GM12878 (cell line): ENCODE data around the gene SYCP2. TPM values are rescaled to one million over a fixed set of nuclear protein-coding genes. Genes with fewer than 3 reads are reported as not detected.

Experiments
- ATAC-seq: fragments of 200-7000 bp; cut with Tn5 transposase; 3 replicates; pipeline ENCODE4 v1.9.1; 2020; ENCODE audit warnings: mild to moderate bottlenecking, moderate library complexity
- BruUV-seq: library from RNA; stranded (reverse); fragments of 400-500 nt; replicated peaks from 2 replicates; lab custom pipeline; 2021; lab: Mats Ljungman, UMichigan
- CTCF ChIA-PET: fragments of 300-600 bp; sonication (Branson Sonifier 250); formaldehyde crosslinking; extraction: SDS; loops from one replicate; lab custom pipeline; 2021; ENCODE audit warnings: inconsistent platforms; lab: Yijun Ruan, JAX
- POLR2A ChIA-PET: fragments of 350-600 bp; formaldehyde crosslinking; extraction: SDS; loops from one replicate; lab custom pipeline; 2021; ENCODE audit warnings: inconsistent platforms; lab: Charles Lee
- RAD21 ChIA-PET: fragments of 300-600 bp; sonication (Branson Sonifier 250); formaldehyde crosslinking; loops from one replicate; lab custom pipeline; 2023; ENCODE audit warnings: antibody characterized with exemption; ENCODE audit not compliant: unreplicated experiment; lab: Charles Lee
- SMC1A ChIA-PET: fragments of 300-600 bp; sonication (Branson Sonifier 250); formaldehyde crosslinking; loops from one replicate; lab custom pipeline; 2023; ENCODE audit not compliant: unreplicated experiment, uncharacterized antibody; lab: Charles Lee
- DNase-seq: peaks from one replicate; pipeline ENCODE4 v3.0.0-alpha.2; 2011; ENCODE audit warnings: low read depth, low spot score
- FAIRE-seq: peaks from 3 replicates; lab custom pipeline; 2011; peaks lifted over from hg19 to GRCh38; lab: Jason Lieb, UNC
- H2AFZ ChIP-seq: 2 replicates; pipeline ENCODE4 v1.6.0; 2011; ENCODE audit warnings: low read depth, low read length, control low read depth; ENCODE audit not compliant: control insufficient read depth
- H3K27ac ChIP-seq: 2 replicates; pipeline ENCODE4 v1.5.1; 2011; ENCODE audit warnings: control low read depth; ENCODE audit not compliant: control insufficient read depth, insufficient read depth
- H3K27me3 ChIP-seq, 2 experiments: replicated peaks in 1 of 2; 2 replicates each; pipeline versions ENCODE4 v1.6.0 to v1.6.1; 2011; ENCODE audit warnings: low read length in 1 of 2; ENCODE audit not compliant: control insufficient read depth in 2 of 2, insufficient read depth in 2 of 2
- H3K36me3 ChIP-seq, 2 experiments: 2 replicates each; pipeline ENCODE4 v1.5.1; 2011; ENCODE audit warnings: low read length in 1 of 2; ENCODE audit not compliant: control insufficient read depth in 2 of 2, insufficient read depth in 2 of 2
- H3K4me1 ChIP-seq: 2 replicates; pipeline ENCODE4 v1.6.1; 2011; ENCODE audit warnings: mild to moderate bottlenecking, low read length, moderate library complexity, mixed read lengths; ENCODE audit not compliant: control insufficient read depth, insufficient read depth
- H3K4me2 ChIP-seq: 2 replicates; pipeline ENCODE4 v1.6.0; 2011; ENCODE audit warnings: control low read depth; ENCODE audit not compliant: control insufficient read depth, insufficient read depth
- H3K4me3 ChIP-seq: fragments of 200-600 bp; sonication (generic); 2 replicates; pipeline ENCODE4 v1.5.1; 2016
- H3K79me2 ChIP-seq: 2 replicates; pipeline ENCODE4 v1.6.0; 2011; ENCODE audit warnings: low read length; ENCODE audit not compliant: control insufficient read depth, insufficient read depth
- H3K9ac ChIP-seq: 2 replicates; pipeline ENCODE4 v1.8.0; 2011; ENCODE audit warnings: low read length, control low read depth, mixed read lengths; ENCODE audit not compliant: control insufficient read depth, insufficient read depth
- H3K9me3 ChIP-seq: replicated peaks from 3 replicates; pipeline ENCODE4 v1.5.1; 2011; ENCODE audit warnings: mild to moderate bottlenecking, low read length; ENCODE audit not compliant: control insufficient read depth, insufficient read depth
- H4K20me1 ChIP-seq: 2 replicates; pipeline ENCODE4 v1.6.0; 2011; ENCODE audit not compliant: control insufficient read depth, insufficient read depth
- BCL11A ChIP-seq: IDR thresholded peaks from 2 replicates; pipeline ENCODE4 v1.6.1; 2011; ENCODE audit warnings: low read depth, low read length
- BMI1 ChIP-seq: fragments of 450-650 bp; IDR thresholded peaks from 2 replicates; pipeline ENCODE4 v1.6.1; 2016; ENCODE audit warnings: mild to moderate bottlenecking, moderate library complexity, borderline replicate concordance
- CBX5 ChIP-seq: sonication (generic); IDR thresholded peaks from 2 replicates; pipeline ENCODE4 v1.6.1; 2016; ENCODE audit warnings: low read depth, moderate library complexity, mild to moderate bottlenecking, inconsistent platforms
- CREB1 ChIP-seq: IDR thresholded peaks from 2 replicates; pipeline ENCODE4 v1.6.1; 2012; ENCODE audit warnings: low read depth, mild to moderate bottlenecking, inconsistent platforms
- MTA2 ChIP-seq: fragments of 450-650 bp; IDR thresholded peaks from 2 replicates; pipeline ENCODE4 v1.6.1; 2016; ENCODE audit warnings: low read depth, mild to moderate bottlenecking, moderate library complexity
- POLR2A ChIP-seq: IDR thresholded peaks from 2 replicates; pipeline ENCODE4 v1.6.1; 2011; ENCODE audit warnings: low read depth, mild to moderate bottlenecking, low read length
- SUPT20H ChIP-seq: IDR thresholded peaks from 2 replicates; pipeline ENCODE4 v1.6.1; 2011; ENCODE audit warnings: low read depth, mild to moderate bottlenecking, low read length, moderate library complexity, borderline replicate concordance; ENCODE audit not compliant: control insufficient read depth
- SUZ12 ChIP-seq: fragments of 200-600 bp; sonication (generic); IDR thresholded peaks from one replicate; pipeline ENCODE4 v1.6.1; 2018; ENCODE audit warnings: antibody characterized with exemption, mild to moderate bottlenecking; ENCODE audit not compliant: unreplicated experiment
- ZNF384 ChIP-seq: IDR thresholded peaks from 2 replicates; pipeline ENCODE4 v1.6.1; 2012; ENCODE audit warnings: low read depth, mild to moderate bottlenecking, low read length, improper control_type of control experiment, borderline replicate concordance
- WGBS: methylation state at CpG from one replicate; pipeline ENCODE4 v1.1.6; 2016; ENCODE audit warnings: low lambda C conversion rate; ENCODE audit not compliant: insufficient replicate concordance, insufficient coverage; ENCODE audit errors: missing lambda C conversion rate; 5-methylcytosine and 5-hydroxymethylcytosine counted together
- in situ Hi-C: fragments of 300-500 bp; cut with MboI; formaldehyde crosslinking; loops from 9 replicates; pipeline ENCODE4 v1.14.3; 2018; ENCODE audit warnings: mixed read lengths
- intact Hi-C: fragments of 100-400 bp; cut with micrococcal nuclease; formaldehyde crosslinking; loops from one replicate; pipeline ENCODE4 v1.14.2; 2022; ENCODE audit not compliant: unreplicated experiment
- polyA plus RNA-seq, 11 experiments: library from polyadenylated mRNA; depleted of rRNA in 4 of 11; unstranded in 6 of 11; stranded (reverse) in 5 of 11; fragments of >200 nt; fragmentation: Nextera tagmentation in 4 of 11; fragmentation: Illumina TruSeq in 1 of 11; extraction: Ambion mirVana in 4 of 11; extraction: Trizol in 1 of 11; gene quantifications; 1 replicate in 1 of 11; 2 replicates in 10 of 11; pipeline versions ENCODE4 v1.2.1 to v1.2.3, GENCODE V29; 2011 to 2016; ENCODE audit warnings: inconsistent platforms in 2 of 11, missing spikeins in 2 of 11, low read depth in 1 of 11
- total RNA-seq, 4 experiments: library from RNA; depleted of rRNA in 3 of 4; stranded (reverse); fragments of >200 nt in 3 of 4; fragmentation: Illumina TruSeq in 1 of 4; extraction: Trizol in 1 of 4; gene quantifications; 2 replicates each; pipeline versions ENCODE4 v1.2.1 to v1.2.3, GENCODE V29; 2013 to 2021
- TF ChIP-seq, protein P1 (sequence below): IDR thresholded peaks from 2 replicates; pipeline ENCODE4 v1.6.1; 2012; ENCODE audit warnings: low read depth, low read length, improper control_type of control experiment
- TF ChIP-seq, protein P2 (sequence below): IDR thresholded peaks from 2 replicates; pipeline ENCODE4 v1.6.1; 2012; ENCODE audit warnings: improper control_type of control experiment, low read depth, low read length; ENCODE audit not compliant: insufficient replicate concordance
- TF ChIP-seq, protein P3 (sequence below): IDR thresholded peaks from 2 replicates; pipeline ENCODE4 v1.6.1; 2012; ENCODE audit warnings: low read depth, low read length, improper control_type of control experiment

The SYCP2 gene
- total and polyA plus RNA-seq, 10 of the 15 experiments (the other 5 are each of a cell fraction or from before 2014, with no cell fraction given): 0.01 to 0.18 (median 0.09) TPM; not detected in 2

DNA sequence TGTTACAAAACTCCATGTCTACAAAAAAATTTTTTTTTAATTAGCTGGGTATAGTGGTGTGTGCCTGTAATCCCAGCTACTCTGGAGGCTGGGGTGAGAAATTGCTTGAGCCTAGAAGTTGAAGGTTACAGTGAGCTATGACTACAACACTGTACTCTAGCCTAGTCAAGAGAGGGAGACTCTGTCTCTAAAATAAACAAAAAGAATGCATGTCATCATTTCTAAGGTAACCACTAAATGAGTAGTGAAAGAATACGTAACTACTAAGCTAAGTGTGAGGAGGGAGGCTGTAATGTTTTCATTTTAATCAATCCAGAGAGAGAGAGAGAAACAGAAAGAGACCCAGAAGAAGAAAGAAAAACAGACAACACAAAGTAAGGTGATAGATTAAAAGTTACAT lies 9.9 kb downstream of the SYCP2 start:
- intact Hi-C loops (no loop called here), in situ Hi-C loops (no loop called here)
- Histone ChIP-seq H3K9me3 (no peaks in the 10 kb centered on the region), H2AFZ (no peak overlapping the region), H4K20me1 (no peaks in the 10 kb centered on the region), H3K9ac (no peak overlapping the region), H3K4me1 (no peaks in the 10 kb centered on the region), H3K27me3 (no peaks in the 10 kb centered on the region), H3K36me3 (no peaks in the 10 kb centered on the region), H3K4me2 (no peak overlapping the region), H3K79me2 (no peaks in the 10 kb centered on the region), H3K4me3 (no peak overlapping the region), H3K27ac (no peak overlapping the region)
- ATAC-seq: peak; percentile 32; the same call in 2 of the 3 replicates
- ChIA-PET SMC1A (no interaction called here), POLR2A (no interaction called here), CTCF (interaction anchor here (0.7 to 1.7 kb wide), 4 partner anchors 11 to 1534 kb away, joined by 3 to 11 read pairs (median 4); partner anchors contain the start of genes FAM217B, PPP1R3D and VAPB), RAD21 (no interaction called here)
- BruUV-seq: no TSS peak
- FAIRE-seq: no peak
- DNase-seq: no peak
- 37% methylated on average over 1 of the region's 1 CpG for WGBS
- TF ChIP-seq, protein P1, sequence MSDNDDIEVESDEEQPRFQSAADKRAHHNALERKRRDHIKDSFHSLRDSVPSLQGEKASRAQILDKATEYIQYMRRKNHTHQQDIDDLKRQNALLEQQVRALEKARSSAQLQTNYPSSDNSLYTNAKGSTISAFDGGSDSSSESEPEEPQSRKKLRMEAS: no peak
- no peak for TF ChIP-seq CBX5
- TF ChIP-seq SUPT20H: no peak
- no peak for TF ChIP-seq CREB1
- TF ChIP-seq POLR2A: no peak
- no peak for TF ChIP-seq BCL11A

DNA sequence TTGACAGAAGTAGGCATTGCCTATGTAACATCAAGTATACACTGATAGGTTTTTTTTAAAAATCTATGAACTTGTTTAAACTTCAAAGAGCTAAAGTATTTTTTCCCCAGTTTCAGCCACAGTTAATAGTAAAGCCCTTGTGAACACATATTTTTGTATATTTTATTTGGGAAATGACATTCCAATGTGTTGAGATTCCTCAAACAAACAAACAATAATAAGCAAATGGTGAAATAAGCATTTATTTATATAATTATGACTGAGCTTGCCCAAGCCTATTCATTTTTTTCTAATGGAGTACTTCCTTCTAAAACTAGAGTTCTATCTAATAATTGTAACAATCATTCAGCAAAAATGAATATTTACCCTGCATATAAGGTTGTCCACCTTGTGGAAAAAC lies 12.5 kb downstream of the SYCP2 start:
- Histone ChIP-seq H3K4me2 (no peak overlapping the region), H4K20me1 (no peaks in the 10 kb centered on the region), H3K9me3 (no peaks in the 10 kb centered on the region), H3K79me2 (no peaks in the 10 kb centered on the region), H3K4me1 (no peaks in the 10 kb centered on the region), H2AFZ (no peak overlapping the region), H3K4me3 (no peak overlapping the region), H3K9ac (no peak overlapping the region), H3K27me3 (no peaks in the 10 kb centered on the region), H3K36me3 (no peaks in the 10 kb centered on the region), H3K27ac (no peak overlapping the region)
- no TSS peak for BruUV-seq
- intact Hi-C loops (no loop called here), in situ Hi-C loops (no loop called here)
- ATAC-seq: no peak
- ChIA-PET SMC1A (no interaction called here), POLR2A (no interaction called here), RAD21 (no interaction called here), CTCF (no interaction called here)
- no peak for DNase-seq
- no peak for FAIRE-seq
- TF ChIP-seq SUZ12 (no peak), SUPT20H (no peak), MTA2 (no peak), BMI1 (no peak), ZNF384 (no peak)
- TF ChIP-seq, protein P2, sequence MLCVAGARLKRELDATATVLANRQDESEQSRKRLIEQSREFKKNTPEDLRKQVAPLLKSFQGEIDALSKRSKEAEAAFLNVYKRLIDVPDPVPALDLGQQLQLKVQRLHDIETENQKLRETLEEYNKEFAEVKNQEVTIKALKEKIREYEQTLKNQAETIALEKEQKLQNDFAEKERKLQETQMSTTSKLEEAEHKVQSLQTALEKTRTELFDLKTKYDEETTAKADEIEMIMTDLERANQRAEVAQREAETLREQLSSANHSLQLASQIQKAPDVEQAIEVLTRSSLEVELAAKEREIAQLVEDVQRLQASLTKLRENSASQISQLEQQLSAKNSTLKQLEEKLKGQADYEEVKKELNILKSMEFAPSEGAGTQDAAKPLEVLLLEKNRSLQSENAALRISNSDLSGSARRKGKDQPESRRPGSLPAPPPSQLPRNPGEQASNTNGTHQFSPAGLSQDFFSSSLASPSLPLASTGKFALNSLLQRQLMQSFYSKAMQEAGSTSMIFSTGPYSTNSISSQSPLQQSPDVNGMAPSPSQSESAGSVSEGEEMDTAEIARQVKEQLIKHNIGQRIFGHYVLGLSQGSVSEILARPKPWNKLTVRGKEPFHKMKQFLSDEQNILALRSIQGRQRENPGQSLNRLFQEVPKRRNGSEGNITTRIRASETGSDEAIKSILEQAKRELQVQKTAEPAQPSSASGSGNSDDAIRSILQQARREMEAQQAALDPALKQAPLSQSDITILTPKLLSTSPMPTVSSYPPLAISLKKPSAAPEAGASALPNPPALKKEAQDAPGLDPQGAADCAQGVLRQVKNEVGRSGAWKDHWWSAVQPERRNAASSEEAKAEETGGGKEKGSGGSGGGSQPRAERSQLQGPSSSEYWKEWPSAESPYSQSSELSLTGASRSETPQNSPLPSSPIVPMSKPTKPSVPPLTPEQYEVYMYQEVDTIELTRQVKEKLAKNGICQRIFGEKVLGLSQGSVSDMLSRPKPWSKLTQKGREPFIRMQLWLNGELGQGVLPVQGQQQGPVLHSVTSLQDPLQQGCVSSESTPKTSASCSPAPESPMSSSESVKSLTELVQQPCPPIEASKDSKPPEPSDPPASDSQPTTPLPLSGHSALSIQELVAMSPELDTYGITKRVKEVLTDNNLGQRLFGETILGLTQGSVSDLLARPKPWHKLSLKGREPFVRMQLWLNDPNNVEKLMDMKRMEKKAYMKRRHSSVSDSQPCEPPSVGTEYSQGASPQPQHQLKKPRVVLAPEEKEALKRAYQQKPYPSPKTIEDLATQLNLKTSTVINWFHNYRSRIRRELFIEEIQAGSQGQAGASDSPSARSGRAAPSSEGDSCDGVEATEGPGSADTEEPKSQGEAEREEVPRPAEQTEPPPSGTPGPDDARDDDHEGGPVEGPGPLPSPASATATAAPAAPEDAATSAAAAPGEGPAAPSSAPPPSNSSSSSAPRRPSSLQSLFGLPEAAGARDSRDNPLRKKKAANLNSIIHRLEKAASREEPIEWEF: no peak
- TF ChIP-seq, protein P3, sequence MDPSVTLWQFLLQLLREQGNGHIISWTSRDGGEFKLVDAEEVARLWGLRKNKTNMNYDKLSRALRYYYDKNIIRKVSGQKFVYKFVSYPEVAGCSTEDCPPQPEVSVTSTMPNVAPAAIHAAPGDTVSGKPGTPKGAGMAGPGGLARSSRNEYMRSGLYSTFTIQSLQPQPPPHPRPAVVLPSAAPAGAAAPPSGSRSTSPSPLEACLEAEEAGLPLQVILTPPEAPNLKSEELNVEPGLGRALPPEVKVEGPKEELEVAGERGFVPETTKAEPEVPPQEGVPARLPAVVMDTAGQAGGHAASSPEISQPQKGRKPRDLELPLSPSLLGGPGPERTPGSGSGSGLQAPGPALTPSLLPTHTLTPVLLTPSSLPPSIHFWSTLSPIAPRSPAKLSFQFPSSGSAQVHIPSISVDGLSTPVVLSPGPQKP: no peak
